NCI-H82 treated with DMSO at 0.1 percent for 48 hours (cell line): ENCODE measurements around the gene PEX11G.

Experiments used
- DNase-seq: peaks from one replicate; lab custom pipeline; 2025; ENCODE audit not compliant: unreplicated experiment; lab: John Stamatoyannopoulos, UW

PEX11G gene

GRCh38 chr19:7522072-7522922 lies 33.5 kb upstream of the PEX11G start, which contains the start of gene MCOLN1:
MCOLN1 (plus strand) TSS chr19:7522624; CDS start chr19:7522751, 127 bp downstream.
- peak; percentile 80 for DNase-seq

GRCh38 chr19:7521551-7522071 lies 32.8 kb upstream of the PEX11G start:
- no peak for DNase-seq

GRCh38 chr19:7520131-7521051 lies 31.6 kb upstream of the PEX11G start:
- no peak for DNase-seq

- no peak for DNase-seq
These were observed 30.7 kb upstream of the PEX11G start for GRCh38 chr19:7519361-7520130.

- DNase-seq = no peak
These were observed 28.0 kb upstream of the PEX11G start for GRCh38 chr19:7516878-7517277.

GRCh38 chr19:7516333-7516732 lies 27.5 kb upstream of the PEX11G start:
- DNase-seq = no peak

GRCh38 chr19:7515645-7516151 lies 26.9 kb upstream of the PEX11G start, which contains the start of gene ZNF358:
ZNF358 (plus strand) TSS chr19:7516103; CDS start chr19:7519243, 3,140 bp downstream.
- DNase-seq = peak; percentile 12

- no peak for DNase-seq
These were observed 26.3 kb upstream of the PEX11G start for GRCh38 chr19:7515110-7515644.

GRCh38 chr19:7513809-7514642 lies 25.2 kb upstream of the PEX11G start:
- peak; percentile 91 for DNase-seq

GRCh38 chr19:7512400-7512851 lies 23.6 kb upstream of the PEX11G start:
- DNase-seq = peak; percentile 99

- DNase-seq = no peak
These were observed 20.8 kb upstream of the PEX11G start for GRCh38 chr19:7509625-7510024.

GRCh38 chr19:7507884-7508283 lies 19.0 kb upstream of the PEX11G start:
- DNase-seq = peak; percentile 74

GRCh38 chr19:7506385-7507328 lies 17.8 kb upstream of the PEX11G start:
- peak; percentile 97 for DNase-seq

- no peak for DNase-seq
These were observed 17.0 kb upstream of the PEX11G start for GRCh38 chr19:7505682-7506384.

GRCh38 chr19:7505288-7505681 lies 16.4 kb upstream of the PEX11G start:
- no peak for DNase-seq

GRCh38 chr19:7504684-7505083 lies 15.8 kb upstream of the PEX11G start:
- no peak for DNase-seq

- no peak for DNase-seq
These were observed 13.7 kb upstream of the PEX11G start for GRCh38 chr19:7502552-7502951.
